GM23338 (cell line): ENCODE measurements around the gene RAP2B. TPM values are rescaled to one million over a fixed set of nuclear protein-coding genes. Genes with fewer than 3 reads are reported as not detected.

Experiments used
- ATAC-seq: fragments of 200-7000 bp; cut with Tn5 transposase; 3 replicates; pipeline ENCODE4 v1.9.1; 2020
- DNase-seq: peaks from one replicate; pipeline ENCODE4 v3.0.0-alpha.2; 2015; ENCODE audit warnings: low spot score
- H2AFZ ChIP-seq: fragments of 200-600 bp; sonication (generic); 2 replicates; pipeline ENCODE4 v1.8.0; 2016; ENCODE audit warnings: antibody characterized with exemption, mild to moderate bottlenecking, moderate library complexity
- H3F3A ChIP-seq: fragments of 200-600 bp; sonication (generic); replicated peaks from 2 replicates; pipeline ENCODE4 v1.8.0; 2017; ENCODE audit warnings: antibody characterized with exemption, mixed run types, low read depth
- H3K27ac ChIP-seq: fragments of 200-600 bp; sonication (generic); 2 replicates; pipeline ENCODE4 v1.6.1; 2016; ENCODE audit warnings: low read depth
- H3K27me3 ChIP-seq: fragments of 200-600 bp; sonication (generic); 2 replicates; pipeline ENCODE4 v1.8.0; 2016; ENCODE audit warnings: mild to moderate bottlenecking, mixed run types, moderate library complexity; ENCODE audit not compliant: insufficient read depth
- H3K36me3 ChIP-seq: fragments of 200-600 bp; sonication (generic); 2 replicates; pipeline ENCODE4 v1.8.0; 2016; ENCODE audit warnings: mild to moderate bottlenecking; ENCODE audit not compliant: insufficient read depth
- H3K4me1 ChIP-seq: fragments of 200-600 bp; sonication (generic); 2 replicates; pipeline ENCODE4 v1.8.0; 2016; ENCODE audit warnings: mild to moderate bottlenecking, moderate library complexity; ENCODE audit not compliant: insufficient read depth
- H3K4me2 ChIP-seq: fragments of 200-600 bp; sonication (generic); 2 replicates; pipeline ENCODE4 v1.7.1; 2017; ENCODE audit warnings: mixed run types
- H3K4me3 ChIP-seq: fragments of 200-600 bp; sonication (generic); 2 replicates; pipeline ENCODE4 v1.6.1; 2016; ENCODE audit warnings: mixed run types
- H3K79me2 ChIP-seq: fragments of 200-600 bp; sonication (generic); replicated peaks from 2 replicates; pipeline ENCODE4 v1.8.0; 2017; ENCODE audit warnings: mild to moderate bottlenecking; ENCODE audit not compliant: insufficient read depth
- H3K9me2 ChIP-seq: fragments of 200-600 bp; sonication (generic); 2 replicates; pipeline ENCODE4 v1.8.0; 2017; ENCODE audit not compliant: insufficient read depth
- H4K20me1 ChIP-seq: fragments of 200-600 bp; sonication (generic); replicated peaks from 2 replicates; pipeline ENCODE4 v1.8.0; 2017; ENCODE audit warnings: mild to moderate bottlenecking; ENCODE audit not compliant: insufficient read depth
- H3K27ac Mint-ChIP-seq: 2 replicates; pipeline ENCODE4 v1.8.0; 2020; ENCODE audit warnings: inconsistent platforms, mild to moderate bottlenecking, moderate library complexity, mixed read lengths
- H3K27me3 Mint-ChIP-seq: 3 replicates; pipeline ENCODE4 v1.8.0; 2022; ENCODE audit warnings: low read depth, mild to moderate bottlenecking, moderate library complexity, mixed read lengths, inconsistent platforms; ENCODE audit not compliant: insufficient read depth, poor library complexity
- H3K36me3 Mint-ChIP-seq: 3 replicates; pipeline ENCODE4 v1.8.0; 2021; ENCODE audit warnings: low read depth, mild to moderate bottlenecking, inconsistent platforms, moderate library complexity, mixed read lengths
- H3K4me1 Mint-ChIP-seq: 3 replicates; pipeline ENCODE4 v1.8.0; 2020; ENCODE audit warnings: mild to moderate bottlenecking, inconsistent platforms, mixed read lengths
- H3K4me3 Mint-ChIP-seq: 3 replicates; pipeline ENCODE4 v1.8.0; 2021; ENCODE audit warnings: moderate library complexity, mild to moderate bottlenecking, inconsistent platforms, mixed read lengths
- H3K9me3 Mint-ChIP-seq: 3 replicates; pipeline ENCODE4 v1.8.0; 2020; ENCODE audit warnings: moderate library complexity, mild to moderate bottlenecking, inconsistent platforms, mixed read lengths
- CREB1 ChIP-seq: fragments of 250-450 bp; sonication (Bioruptor Pico); IDR thresholded peaks from 2 replicates; pipeline ENCODE4 v1.5.0; 2020; ENCODE audit warnings: low read depth, mild to moderate bottlenecking, moderate library complexity
- EZH2phosphoT487 ChIP-seq: fragments of 200-600 bp; sonication (generic); IDR thresholded peaks from one replicate; pipeline ENCODE4 v1.8.1; 2018; ENCODE audit warnings: antibody characterized with exemption; ENCODE audit not compliant: unreplicated experiment
- JUNB ChIP-seq: IDR thresholded peaks from one replicate; pipeline ENCODE4 v1.6.1; 2016; ENCODE audit warnings: antibody characterized with exemption; ENCODE audit not compliant: unreplicated experiment
- NANOG ChIP-seq: IDR thresholded peaks from 2 replicates; pipeline ENCODE4 v1.6.1; 2016; ENCODE audit warnings: antibody characterized with exemption, borderline replicate concordance
- REST ChIP-seq: IDR thresholded peaks from one replicate; pipeline ENCODE4 v1.6.1; 2018; ENCODE audit warnings: antibody characterized with exemption; ENCODE audit not compliant: unreplicated experiment
- ZNF331 ChIP-seq: fragments of 250-450 bp; sonication (Bioruptor Pico); IDR thresholded peaks from 2 replicates; pipeline ENCODE4 v1.5.0; 2020; ENCODE audit warnings: low read depth, mild to moderate bottlenecking, moderate library complexity
- polyA plus RNA-seq: library from polyadenylated mRNA; unstranded; fragments of >200 nt; fragmentation: Nextera tagmentation; extraction: Ambion mirVana; gene quantifications from 2 replicates; pipeline ENCODE4 v1.2.1, GENCODE V29; 2016
- total RNA-seq: library from RNA; depleted of rRNA; stranded (reverse); fragments of >200 nt; shearing (Covaris generic); gene quantifications from 2 replicates; pipeline ENCODE4 v1.2.3, GENCODE V29; 2014
- TF ChIP-seq, protein P1 (sequence below): IDR thresholded peaks from 2 replicates; pipeline ENCODE4 v1.6.1; 2016; ENCODE audit warnings: antibody characterized with exemption
- TF ChIP-seq, protein P2 (sequence below): fragments of 250-450 bp; sonication (Bioruptor Pico); IDR thresholded peaks from 2 replicates; pipeline ENCODE4 v1.5.0; 2020; ENCODE audit warnings: mild to moderate bottlenecking, moderate library complexity

Gene RAP2B
- total and polyA plus RNA-seq, 2 experiments from 2014 or later = 22.5 to 24.0 TPM

- TF ChIP-seq, protein P1, sequence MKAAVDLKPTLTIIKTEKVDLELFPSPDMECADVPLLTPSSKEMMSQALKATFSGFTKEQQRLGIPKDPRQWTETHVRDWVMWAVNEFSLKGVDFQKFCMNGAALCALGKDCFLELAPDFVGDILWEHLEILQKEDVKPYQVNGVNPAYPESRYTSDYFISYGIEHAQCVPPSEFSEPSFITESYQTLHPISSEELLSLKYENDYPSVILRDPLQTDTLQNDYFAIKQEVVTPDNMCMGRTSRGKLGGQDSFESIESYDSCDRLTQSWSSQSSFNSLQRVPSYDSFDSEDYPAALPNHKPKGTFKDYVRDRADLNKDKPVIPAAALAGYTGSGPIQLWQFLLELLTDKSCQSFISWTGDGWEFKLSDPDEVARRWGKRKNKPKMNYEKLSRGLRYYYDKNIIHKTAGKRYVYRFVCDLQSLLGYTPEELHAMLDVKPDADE = no peak
- TF ChIP-seq REST (no peak), NANOG (no peak), JUNB (no peak)
Measured at GRCh38 chr3:153137626-153138025, 24.4 kb upstream of the RAP2B start (continued).

- H2AFZ ChIP-seq = peak overlapping the region; percentile 35
- H3K4me1 ChIP-seq = no peaks in the 10 kb centered on the region
- H3K79me2 ChIP-seq = no peaks in the 10 kb centered on the region
- H4K20me1 ChIP-seq = no peaks in the 10 kb centered on the region
- H3K4me3 Mint-ChIP-seq = no peak overlapping the region
- H3K9me2 ChIP-seq = no peaks in the 10 kb centered on the region
- no peak for ATAC-seq
- no peaks in the 10 kb centered on the region for H3K27me3 ChIP-seq
- H3K27ac Mint-ChIP-seq = peak overlapping the region; percentile 57; the same call in 1 of the 2 replicates
- DNase-seq = peak; percentile 25
- H3K36me3 ChIP-seq = no peaks in the 10 kb centered on the region
- no peak overlapping the region for H3K27ac ChIP-seq
- H3K4me3 ChIP-seq = no peak overlapping the region
- H3K27me3 Mint-ChIP-seq = no peaks in the 10 kb centered on the region
- H3K9me3 Mint-ChIP-seq = no peaks in the 10 kb centered on the region
- H3K4me1 Mint-ChIP-seq = peaks cover 5% of the 10 kb centered on the region; the same call in 2 of the 3 replicates
- no peaks in the 10 kb centered on the region for H3F3A ChIP-seq
- H3K36me3 Mint-ChIP-seq = no peaks in the 10 kb centered on the region
- no peak overlapping the region for H3K4me2 ChIP-seq
- TF ChIP-seq ZNF331 (CRISPR knock-in tag) (no peak), CREB1 (CRISPR knock-in tag) (no peak), REST (no peak), EZH2phosphoT487 (no peak)
- TF ChIP-seq, protein P2, sequence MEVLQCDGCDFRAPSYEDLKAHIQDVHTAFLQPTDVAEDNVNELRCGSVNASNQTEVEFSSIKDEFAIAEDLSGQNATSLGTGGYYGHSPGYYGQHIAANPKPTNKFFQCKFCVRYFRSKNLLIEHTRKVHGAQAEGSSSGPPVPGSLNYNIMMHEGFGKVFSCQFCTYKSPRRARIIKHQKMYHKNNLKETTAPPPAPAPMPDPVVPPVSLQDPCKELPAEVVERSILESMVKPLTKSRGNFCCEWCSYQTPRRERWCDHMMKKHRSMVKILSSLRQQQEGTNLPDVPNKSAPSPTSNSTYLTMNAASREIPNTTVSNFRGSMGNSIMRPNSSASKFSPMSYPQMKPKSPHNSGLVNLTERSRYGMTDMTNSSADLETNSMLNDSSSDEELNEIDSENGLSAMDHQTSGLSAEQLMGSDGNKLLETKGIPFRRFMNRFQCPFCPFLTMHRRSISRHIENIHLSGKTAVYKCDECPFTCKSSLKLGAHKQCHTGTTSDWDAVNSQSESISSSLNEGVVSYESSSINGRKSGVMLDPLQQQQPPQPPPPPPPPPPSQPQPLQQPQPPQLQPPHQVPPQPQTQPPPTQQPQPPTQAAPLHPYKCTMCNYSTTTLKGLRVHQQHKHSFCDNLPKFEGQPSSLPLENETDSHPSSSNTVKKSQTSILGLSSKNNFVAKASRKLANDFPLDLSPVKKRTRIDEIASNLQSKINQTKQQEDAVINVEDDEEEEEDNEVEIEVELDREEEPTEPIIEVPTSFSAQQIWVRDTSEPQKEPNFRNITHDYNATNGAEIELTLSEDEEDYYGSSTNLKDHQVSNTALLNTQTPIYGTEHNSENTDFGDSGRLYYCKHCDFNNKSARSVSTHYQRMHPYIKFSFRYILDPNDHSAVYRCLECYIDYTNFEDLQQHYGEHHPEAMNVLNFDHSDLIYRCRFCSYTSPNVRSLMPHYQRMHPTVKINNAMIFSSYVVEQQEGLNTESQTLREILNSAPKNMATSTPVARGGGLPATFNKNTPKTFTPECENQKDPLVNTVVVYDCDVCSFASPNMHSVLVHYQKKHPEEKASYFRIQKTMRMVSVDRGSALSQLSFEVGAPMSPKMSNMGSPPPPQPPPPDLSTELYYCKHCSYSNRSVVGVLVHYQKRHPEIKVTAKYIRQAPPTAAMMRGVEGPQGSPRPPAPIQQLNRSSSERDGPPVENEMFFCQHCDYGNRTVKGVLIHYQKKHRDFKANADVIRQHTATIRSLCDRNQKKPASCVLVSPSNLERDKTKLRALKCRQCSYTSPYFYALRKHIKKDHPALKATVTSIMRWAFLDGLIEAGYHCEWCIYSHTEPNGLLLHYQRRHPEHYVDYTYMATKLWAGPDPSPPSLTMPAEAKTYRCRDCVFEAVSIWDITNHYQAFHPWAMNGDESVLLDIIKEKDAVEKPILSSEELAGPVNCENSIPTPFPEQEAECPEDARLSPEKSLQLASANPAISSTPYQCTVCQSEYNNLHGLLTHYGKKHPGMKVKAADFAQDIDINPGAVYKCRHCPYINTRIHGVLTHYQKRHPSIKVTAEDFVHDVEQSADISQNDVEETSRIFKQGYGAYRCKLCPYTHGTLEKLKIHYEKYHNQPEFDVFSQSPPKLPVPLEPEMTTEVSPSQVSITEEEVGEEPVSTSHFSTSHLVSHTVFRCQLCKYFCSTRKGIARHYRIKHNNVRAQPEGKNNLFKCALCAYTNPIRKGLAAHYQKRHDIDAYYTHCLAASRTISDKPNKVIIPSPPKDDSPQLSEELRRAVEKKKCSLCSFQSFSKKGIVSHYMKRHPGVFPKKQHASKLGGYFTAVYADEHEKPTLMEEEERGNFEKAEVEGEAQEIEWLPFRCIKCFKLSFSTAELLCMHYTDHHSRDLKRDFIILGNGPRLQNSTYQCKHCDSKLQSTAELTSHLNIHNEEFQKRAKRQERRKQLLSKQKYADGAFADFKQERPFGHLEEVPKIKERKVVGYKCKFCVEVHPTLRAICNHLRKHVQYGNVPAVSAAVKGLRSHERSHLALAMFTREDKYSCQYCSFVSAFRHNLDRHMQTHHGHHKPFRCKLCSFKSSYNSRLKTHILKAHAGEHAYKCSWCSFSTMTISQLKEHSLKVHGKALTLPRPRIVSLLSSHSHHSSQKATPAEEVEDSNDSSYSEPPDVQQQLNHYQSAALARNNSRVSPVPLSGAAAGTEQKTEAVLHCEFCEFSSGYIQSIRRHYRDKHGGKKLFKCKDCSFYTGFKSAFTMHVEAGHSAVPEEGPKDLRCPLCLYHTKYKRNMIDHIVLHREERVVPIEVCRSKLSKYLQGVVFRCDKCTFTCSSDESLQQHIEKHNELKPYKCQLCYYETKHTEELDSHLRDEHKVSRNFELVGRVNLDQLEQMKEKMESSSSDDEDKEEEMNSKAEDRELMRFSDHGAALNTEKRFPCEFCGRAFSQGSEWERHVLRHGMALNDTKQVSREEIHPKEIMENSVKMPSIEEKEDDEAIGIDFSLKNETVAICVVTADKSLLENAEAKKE (CRISPR knock-in tag) = no peak
Measured at GRCh38 chr3:153138276-153139210, 23.5 kb upstream of the RAP2B start.
